Astrocyte of the spinal cord (primary cell): ENCODE results near the gene TACR3.
"Not testable (repeated sequence)": the region's sequence is repeated elsewhere in the genome, so short reads cannot be mapped to it uniquely, and the experiment has no call there.

Experiments used
- DNase-seq: peaks from one replicate; pipeline ENCODE4 v3.0.0; 2011; ENCODE audit warnings: low read depth, low spot score
- H3K4me3 ChIP-seq: 2 replicates; pipeline ENCODE4 v1.5.1; 2011; ENCODE audit warnings: low read depth, mild to moderate bottlenecking, low read length, moderate library complexity
- in situ Hi-C: cut with HindIII; loops from 2 replicates; pipeline ENCODE4 v1.10.0; 2017; ENCODE audit warnings: low sequenced_read_pairs
- TF ChIP-seq, protein P1 (sequence below): IDR thresholded peaks from 2 replicates; pipeline ENCODE4 v1.5.1; 2012; ENCODE audit warnings: low read depth, mild to moderate bottlenecking, low read length, inconsistent platforms

The TACR3 gene

DNA sequence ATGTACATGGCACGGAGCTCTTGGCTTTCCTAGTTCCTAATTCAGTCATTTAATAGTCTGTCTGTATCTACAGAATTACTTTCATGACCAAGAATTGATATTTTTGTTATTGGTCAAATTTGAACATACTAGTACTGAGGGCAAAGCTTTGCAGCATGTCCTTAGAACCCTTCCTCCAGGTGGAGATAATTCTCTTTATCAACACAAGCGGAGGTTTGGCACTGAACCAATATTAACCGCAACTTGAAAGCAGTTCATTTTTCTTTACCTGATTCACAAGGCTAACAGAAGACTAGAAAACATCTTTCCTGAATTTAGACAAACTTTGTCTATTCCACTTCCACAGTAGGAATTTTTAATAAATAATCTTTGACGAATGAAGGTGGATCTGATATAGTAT is 73.8 kb downstream of the TACR3 start:
- no peak overlapping the region for H3K4me3 ChIP-seq
- no peak for DNase-seq
- TF ChIP-seq, protein P1, sequence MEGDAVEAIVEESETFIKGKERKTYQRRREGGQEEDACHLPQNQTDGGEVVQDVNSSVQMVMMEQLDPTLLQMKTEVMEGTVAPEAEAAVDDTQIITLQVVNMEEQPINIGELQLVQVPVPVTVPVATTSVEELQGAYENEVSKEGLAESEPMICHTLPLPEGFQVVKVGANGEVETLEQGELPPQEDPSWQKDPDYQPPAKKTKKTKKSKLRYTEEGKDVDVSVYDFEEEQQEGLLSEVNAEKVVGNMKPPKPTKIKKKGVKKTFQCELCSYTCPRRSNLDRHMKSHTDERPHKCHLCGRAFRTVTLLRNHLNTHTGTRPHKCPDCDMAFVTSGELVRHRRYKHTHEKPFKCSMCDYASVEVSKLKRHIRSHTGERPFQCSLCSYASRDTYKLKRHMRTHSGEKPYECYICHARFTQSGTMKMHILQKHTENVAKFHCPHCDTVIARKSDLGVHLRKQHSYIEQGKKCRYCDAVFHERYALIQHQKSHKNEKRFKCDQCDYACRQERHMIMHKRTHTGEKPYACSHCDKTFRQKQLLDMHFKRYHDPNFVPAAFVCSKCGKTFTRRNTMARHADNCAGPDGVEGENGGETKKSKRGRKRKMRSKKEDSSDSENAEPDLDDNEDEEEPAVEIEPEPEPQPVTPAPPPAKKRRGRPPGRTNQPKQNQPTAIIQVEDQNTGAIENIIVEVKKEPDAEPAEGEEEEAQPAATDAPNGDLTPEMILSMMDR = no peak
- in situ Hi-C loops = no loop called here

GRCh38 chr4:103634236-103634635 is 85.5 kb downstream of the TACR3 start:
- H3K4me3 ChIP-seq = no peak overlapping the region
- no peak for DNase-seq
- TF ChIP-seq, protein P1 = no peak
- in situ Hi-C loops = no loop called here

DNA sequence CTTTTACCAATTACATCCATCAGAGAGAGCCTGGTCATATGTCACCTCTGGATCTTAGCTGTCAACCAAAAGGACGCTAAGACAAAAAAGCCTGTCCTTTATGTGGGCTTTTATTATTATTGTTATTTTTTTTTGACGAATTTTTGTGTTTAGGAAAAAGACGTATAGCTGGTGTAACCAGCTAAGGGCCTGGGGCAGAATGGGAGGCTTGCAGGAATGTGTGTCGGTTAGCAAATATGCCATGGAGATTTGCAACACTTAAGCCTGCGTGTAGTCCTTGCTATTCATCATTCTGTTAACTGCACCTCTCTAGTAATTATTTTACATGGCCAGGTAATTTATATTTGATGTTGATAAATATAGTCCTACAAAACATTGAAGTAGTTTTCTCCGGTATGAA is 93.5 kb downstream of the TACR3 start:
- DNase-seq = no peak
- TF ChIP-seq, protein P1 = no peak
- in situ Hi-C loops = no loop called here

GRCh38 chr4:103591841-103592240 is 127.9 kb downstream of the TACR3 start:
- H3K4me3 ChIP-seq = no peak overlapping the region
- TF ChIP-seq, protein P1 = no peak
- DNase-seq = no peak
- in situ Hi-C loops = no loop called here

More for the DNA sequence above, 93.5 kb downstream of the TACR3 start:
- no peak overlapping the region for H3K4me3 ChIP-seq

DNA sequence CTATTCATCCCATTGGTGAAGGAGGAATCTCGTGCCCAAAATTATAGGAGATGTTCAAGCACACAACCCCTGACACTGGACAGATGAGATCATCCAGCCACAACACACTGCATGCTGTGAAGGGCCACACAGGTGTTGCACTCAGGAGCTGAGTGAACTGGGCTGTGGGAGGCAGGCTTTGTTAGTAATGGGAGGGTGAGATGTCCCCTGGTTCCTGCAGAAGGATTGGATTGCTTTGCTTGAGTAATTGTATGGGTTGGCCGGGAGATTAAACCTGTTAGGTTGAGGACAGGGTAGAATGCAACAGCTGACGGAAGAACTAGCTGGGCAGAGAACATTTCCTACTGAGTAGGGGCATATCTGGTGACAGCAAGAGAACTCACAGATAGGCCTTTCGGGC is 152.2 kb downstream of the TACR3 start:
- no peak overlapping the region for H3K4me3 ChIP-seq
- TF ChIP-seq, protein P1 = no peak
- DNase-seq = no peak
- in situ Hi-C loops = no loop called here

DNA sequence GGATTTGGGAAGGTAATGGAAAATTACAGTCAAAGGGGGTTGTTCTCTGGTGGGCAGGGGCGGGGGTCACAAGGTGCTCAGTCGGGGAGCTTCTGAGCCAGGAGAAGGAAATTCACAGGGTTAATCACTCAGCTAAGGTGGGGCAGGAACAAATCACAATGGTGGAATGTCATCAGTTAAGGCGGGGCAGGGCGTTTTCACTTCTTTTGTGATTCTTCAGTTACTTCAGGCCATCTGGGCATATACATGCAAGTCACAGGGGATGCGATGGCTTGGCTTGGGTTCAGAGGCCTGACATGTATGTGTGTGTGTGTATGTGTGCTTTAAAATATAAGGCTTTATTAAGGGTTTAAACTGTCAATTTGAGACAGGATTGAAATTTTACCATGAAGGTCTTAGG is 160.6 kb downstream of the TACR3 start:
- in situ Hi-C loops, H3K4me3 ChIP-seq, DNase-seq: not testable (repeated sequence)
